Transverse colon (tissue), 4 donors: ENCODE measurements around the gene APLN. TPM values are rescaled to one million over a fixed set of nuclear protein-coding genes. Genes with fewer than 3 reads are reported as not detected.

Source experiments
- DNase-seq: peaks from one replicate; pipeline ENCODE4 v3.0.0-alpha.2; 2019
- H3K27ac ChIP-seq, 4 donors: fragments of 200-600 bp; sonication (generic); 2 replicates each; pipeline ENCODE4 v1.5.1; 2016 to 2018; ENCODE audit warnings: inconsistent platforms in 4 of 4
- H3K27me3 ChIP-seq: fragments of 200-600 bp; sonication (generic); 2 replicates; pipeline ENCODE4 v1.5.1; 2017; ENCODE audit warnings: inconsistent platforms
- H3K36me3 ChIP-seq, 4 donors: fragments of 200-600 bp; sonication (generic); 2 replicates each; pipeline ENCODE4 v1.5.1; 2017 to 2019; ENCODE audit warnings: inconsistent platforms in 4 of 4
- H3K4me1 ChIP-seq, 4 donors: fragments of 200-600 bp; sonication (generic); 2 replicates each; pipeline ENCODE4 v1.5.1; 2017 to 2020; ENCODE audit warnings: inconsistent platforms in 4 of 4
- H3K4me3 ChIP-seq, 4 donors: fragments of 200-600 bp; sonication (generic); 1 replicate in 1 of 4; 2 replicates in 3 of 4; pipeline versions ENCODE4 v1.5.1 to v1.6.1; 2017 to 2019; ENCODE audit warnings: inconsistent platforms in 4 of 4
- H3K9me3 ChIP-seq, 2 donors: fragments of 200-600 bp; sonication (generic); 2 replicates each; pipeline ENCODE4 v1.5.1; 2017 to 2019; ENCODE audit warnings: inconsistent platforms in 2 of 2
- CTCF ChIP-seq, 5 experiments: fragments of 200-600 bp in 3 of 5; fragments of 450-650 bp in 2 of 5; sonication (generic) in 3 of 5; IDR thresholded peaks; 1 replicate in 2 of 5; 2 replicates in 3 of 5; pipeline ENCODE4 v1.5.1; 2016 to 2017; ENCODE audit warnings: antibody characterized with exemption in 5 of 5, inconsistent platforms in 3 of 5, mild to moderate bottlenecking in 2 of 5, moderate library complexity in 1 of 5
- EP300 ChIP-seq: sonication (generic); formaldehyde crosslinking; IDR thresholded peaks from one replicate; pipeline ENCODE4 v1.6.1; 2017; ENCODE audit warnings: antibody characterized with exemption, low read depth
- POLR2A ChIP-seq: fragments of 450-650 bp; IDR thresholded peaks from one replicate; pipeline ENCODE4 v1.6.1; 2016; ENCODE audit warnings: antibody characterized with exemption, mild to moderate bottlenecking, moderate library complexity
- POLR2AphosphoS5 ChIP-seq, 3 donors: sonication (generic); formaldehyde crosslinking; IDR thresholded peaks; one replicate each; pipeline ENCODE4 v1.6.1; 2016; ENCODE audit warnings: antibody characterized with exemption in 3 of 3
- WGBS, 2 donors: methylation state at CpG; one replicate each; pipeline ENCODE4 v1.1.5; 2018; ENCODE audit warnings: low coverage in 1 of 2; 5-methylcytosine and 5-hydroxymethylcytosine counted together
- in situ Hi-C, 4 donors: fragments of 200-750 bp; cut with MboI; loops; one replicate each; pipeline versions ENCODE4 v1.15.0 to v1.15.1; 2017; ENCODE audit warnings: low sequenced_read_pairs in 3 of 4, low pct_ligation_motif_present in 1 of 4, low pct_unique_long_range_greater_than_20kb in 1 of 4
- intact Hi-C: fragments of 100-400 bp; cut with DNase I; formaldehyde crosslinking; loops from one replicate; pipeline ENCODE4 v1.15.1; 2023; ENCODE audit warnings: low total_unique reads
- total RNA-seq, 4 donors: library from RNA; depleted of rRNA; stranded (reverse); fragments of >200 nt; gene quantifications; one replicate each; pipeline ENCODE4 v1.1.0, GENCODE V29; 2016

Gene APLN
- total RNA-seq, 4 donors from 2014 or later: not detected

- in situ Hi-C loops: no loop called here
- TF ChIP-seq POLR2A (no peak), EP300 (no peak), POLR2AphosphoS5 (IDR thresholded peaks at IDR 0.05) (no peak), CTCF (IDR thresholded peaks at IDR 0.05) (no peak)
- intact Hi-C loops: no loop called here
Observed at GRCh38 chrX:129663171-129663570, 8.4 kb upstream of the APLN start.

GRCh38 chrX:129661369-129661768, 6.6 kb upstream of the APLN start:
- in situ Hi-C loops: no loop called here
- no peaks in the 10 kb centered on the region for H3K9me3 ChIP-seq
- WGBS, 2 donors: 33% methylated on average over 1 of the region's 1 CpG; no CpG with 5 or more reads in 1 of the 2 donors
- DNase-seq: no peak
- no peak for TF ChIP-seq EP300
- no peak for TF ChIP-seq CTCF (IDR thresholded peaks at IDR 0.05)
- no peak for TF ChIP-seq POLR2AphosphoS5 (IDR thresholded peaks at IDR 0.05)
- TF ChIP-seq POLR2A: no peak
- H3K4me3 ChIP-seq: no peak overlapping the region
- H3K36me3 ChIP-seq: no peaks in the 10 kb centered on the region
- no peaks in the 10 kb centered on the region for H3K4me1 ChIP-seq
- no peak overlapping the region for H3K27ac ChIP-seq
- intact Hi-C loops: no loop called here
- H3K27me3 ChIP-seq: no peaks in the 10 kb centered on the region

More at GRCh38 chrX:129663171-129663570, 8.4 kb upstream of the APLN start:
- no peaks in the 10 kb centered on the region for H3K36me3 ChIP-seq
- no peaks in the 10 kb centered on the region for H3K27me3 ChIP-seq
- H3K4me3 ChIP-seq: no peak overlapping the region
- no peaks in the 10 kb centered on the region for H3K4me1 ChIP-seq
- DNase-seq: no peak
- no peaks in the 10 kb centered on the region for H3K9me3 ChIP-seq
- 17 to 57% methylated on average over 2 to 3 of the region's 3 CpGs for WGBS, 2 donors
- H3K27ac ChIP-seq: no peak overlapping the region

- in situ Hi-C loops (no loop called here), intact Hi-C loops (no loop called here)
- H3K4me1 ChIP-seq: peaks cover 0 to 5% (median 0%) of the 10 kb centered on the region in 4 donors
- H3K27ac ChIP-seq: no peak overlapping the region
- TF ChIP-seq EP300 (no peak), POLR2A (no peak), CTCF (IDR thresholded peaks at IDR 0.05) (no peak), POLR2AphosphoS5 (IDR thresholded peaks at IDR 0.05) (no peak)
- no peaks in the 10 kb centered on the region for H3K36me3 ChIP-seq
- DNase-seq: no peak
- no peaks in the 10 kb centered on the region for H3K9me3 ChIP-seq
- H3K4me3 ChIP-seq: no peak overlapping the region
- peaks cover 4% of the 10 kb centered on the region for H3K27me3 ChIP-seq
- WGBS, 2 donors: 80% methylated on average over 5 of the region's 5 CpGs; no CpG with 5 or more reads in 1 of the 2 donors
Observed at GRCh38 chrX:129659861-129660260, 5.1 kb upstream of the APLN start.

- in situ Hi-C loops: no loop called here
- Histone ChIP-seq H3K27ac (no peak overlapping the region), H3K27me3 (peaks cover 4% of the 10 kb centered on the region), H3K9me3 (no peaks in the 10 kb centered on the region), H3K4me1 (peaks cover under 1 to 7% (median 2%) of the 10 kb centered on the region in 4 donors), H3K36me3 (no peaks in the 10 kb centered on the region), H3K4me3 (no peak overlapping the region)
- intact Hi-C loops: no loop called here
- 67% methylated on average over 2 of the region's 2 CpGs; no CpG with 5 or more reads in 1 of the 2 donors for WGBS, 2 donors
- TF ChIP-seq POLR2A: no peak
- no peak for TF ChIP-seq EP300
- no peak for TF ChIP-seq POLR2AphosphoS5 (IDR thresholded peaks at IDR 0.05)
- TF ChIP-seq CTCF (IDR thresholded peaks at IDR 0.05): no peak
- DNase-seq: no peak
Observed at GRCh38 chrX:129659141-129659540, 4.4 kb upstream of the APLN start.
